ENCODE results near the gene CASP5.
"Not testable (repeated sequence)": the region's sequence is repeated elsewhere in the genome, so short reads cannot be mapped to it uniquely, and the experiment has no call there.

CASP5 gene

DNA sequence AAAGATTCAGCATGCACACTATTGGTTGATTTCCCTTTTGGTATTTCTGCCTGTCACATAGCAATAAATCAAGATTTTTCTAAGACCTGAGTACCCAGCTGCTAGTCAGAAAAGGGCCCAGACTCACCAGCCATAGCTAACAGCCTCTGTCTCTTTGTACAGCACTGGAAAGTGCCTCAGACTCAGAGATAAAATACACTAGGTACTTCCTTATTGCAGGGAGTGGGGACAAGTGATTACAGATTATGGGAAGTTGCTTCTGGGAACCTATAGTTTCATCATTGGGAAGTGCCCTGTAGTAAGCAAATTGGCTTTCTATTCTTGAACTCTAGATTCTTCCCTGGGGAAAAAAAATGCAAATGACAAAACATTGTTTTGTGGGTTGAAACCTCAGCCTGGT is at the start of gene CASP5:
Gene CASP5, minus strand, starts transcription at position 166 of the 400 bp plus-strand sequence. Its CDS starts 32 bp downstream, at position 134.
- DNase-seq (ENCODE audit: low read depth): no peak

DNA sequence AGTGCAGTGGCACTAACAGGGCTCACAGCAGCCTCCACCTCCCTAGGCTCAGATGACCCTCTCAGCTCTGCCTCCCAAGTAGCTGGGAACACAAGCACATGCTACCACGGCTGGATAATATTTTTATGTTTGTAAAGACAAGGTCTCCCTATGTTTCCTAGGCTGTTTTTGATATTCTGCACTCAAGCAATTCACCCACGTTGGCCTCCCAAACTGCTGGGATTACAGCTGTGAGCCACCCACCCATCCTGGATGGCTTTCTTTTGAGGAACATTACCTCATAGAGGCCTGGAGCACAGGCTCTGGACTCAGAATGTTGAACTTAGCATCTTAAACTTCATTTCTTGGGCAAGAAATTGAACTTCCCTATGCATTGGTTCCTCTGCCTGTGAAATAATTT is 49.1 kb upstream of the CASP5 start:
- not testable (repeated sequence) for DNase-seq (ENCODE audit: low read depth)

DNA sequence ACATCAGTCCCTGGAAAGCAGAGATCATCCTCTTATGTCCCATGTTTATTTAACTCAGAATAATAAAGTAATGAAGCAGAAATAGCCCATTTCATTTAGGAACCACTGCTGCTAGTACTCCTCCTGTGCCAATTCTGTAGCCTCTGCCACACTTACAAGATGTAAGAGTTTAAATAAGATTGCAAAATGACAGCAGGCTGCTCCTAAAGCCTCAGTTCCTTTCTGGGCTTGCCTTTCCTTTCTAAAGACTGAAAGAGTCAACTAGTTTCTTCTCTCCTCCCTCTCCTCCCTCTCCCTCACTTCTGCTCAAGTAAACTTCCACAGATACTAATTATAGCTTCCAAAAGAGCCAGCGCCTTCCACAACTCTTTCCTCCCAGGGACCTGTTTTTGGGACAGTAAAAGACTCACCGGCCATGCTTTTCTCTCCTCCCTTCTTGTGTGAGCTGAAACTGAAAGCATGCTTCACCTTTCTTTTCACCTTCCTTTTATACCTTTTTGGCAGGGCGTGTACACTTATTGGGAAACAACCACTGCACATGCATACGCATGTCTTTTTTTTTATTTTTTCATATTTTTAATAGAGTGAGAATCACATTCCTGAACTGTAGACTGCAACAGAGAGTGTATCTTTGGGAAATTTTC is 48.2 kb upstream of the CASP5 start:
- DNase-seq (ENCODE audit: low read depth): no peak

GRCh38 chr11:105070306-105070705 is 47.3 kb upstream of the CASP5 start:
- DNase-seq (ENCODE audit: low read depth): no peak

DNA sequence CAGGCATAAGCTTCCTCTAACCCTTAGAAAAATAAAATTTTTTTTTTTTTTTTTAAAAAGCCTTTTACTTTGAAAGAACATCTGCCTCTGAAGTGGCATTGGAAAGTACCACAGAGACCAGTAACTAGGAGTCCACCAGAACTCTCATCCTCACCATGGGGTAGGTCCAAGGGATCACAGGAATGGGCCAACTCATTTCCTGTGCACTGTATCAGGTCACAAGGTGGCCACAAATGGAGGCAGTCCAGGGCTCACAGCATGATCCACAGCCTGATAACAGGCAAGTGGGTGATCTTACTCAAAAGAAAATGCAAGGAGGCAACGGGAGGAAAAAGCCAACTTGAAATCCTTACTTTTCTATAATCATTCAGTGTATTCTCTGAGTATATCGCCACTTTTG is 46.8 kb upstream of the CASP5 start:
- not testable (repeated sequence) for DNase-seq (ENCODE audit: low read depth)

GRCh38 chr11:105063245-105063941 is 40.4 kb upstream of the CASP5 start:
- DNase-seq (ENCODE audit: low read depth): not testable (repeated sequence)

- no peak for DNase-seq (ENCODE audit: low read depth)
These were observed 34.5 kb upstream of the CASP5 start for GRCh38 chr11:105057432-105057831.

DNA sequence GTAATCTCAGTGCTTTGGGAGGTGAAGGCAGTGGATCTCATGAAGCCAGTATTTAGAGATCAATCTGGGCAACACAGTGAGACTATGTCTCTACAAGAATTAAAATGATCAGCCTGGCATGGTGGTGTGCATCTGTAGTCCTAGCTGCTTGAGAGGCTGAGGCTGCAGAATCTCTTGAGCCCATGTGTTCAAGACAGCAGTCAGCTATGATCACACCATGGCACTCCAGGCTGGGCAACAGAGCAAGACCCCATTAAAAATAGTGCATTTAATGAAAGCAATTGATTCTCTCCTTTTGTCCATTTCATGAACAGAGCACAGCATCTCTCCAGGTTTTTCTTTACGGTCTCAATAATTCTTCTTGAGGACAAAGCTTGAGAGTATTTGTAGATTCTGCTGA is 33.5 kb upstream of the CASP5 start:
- no peak for DNase-seq (ENCODE audit: low read depth)

DNA sequence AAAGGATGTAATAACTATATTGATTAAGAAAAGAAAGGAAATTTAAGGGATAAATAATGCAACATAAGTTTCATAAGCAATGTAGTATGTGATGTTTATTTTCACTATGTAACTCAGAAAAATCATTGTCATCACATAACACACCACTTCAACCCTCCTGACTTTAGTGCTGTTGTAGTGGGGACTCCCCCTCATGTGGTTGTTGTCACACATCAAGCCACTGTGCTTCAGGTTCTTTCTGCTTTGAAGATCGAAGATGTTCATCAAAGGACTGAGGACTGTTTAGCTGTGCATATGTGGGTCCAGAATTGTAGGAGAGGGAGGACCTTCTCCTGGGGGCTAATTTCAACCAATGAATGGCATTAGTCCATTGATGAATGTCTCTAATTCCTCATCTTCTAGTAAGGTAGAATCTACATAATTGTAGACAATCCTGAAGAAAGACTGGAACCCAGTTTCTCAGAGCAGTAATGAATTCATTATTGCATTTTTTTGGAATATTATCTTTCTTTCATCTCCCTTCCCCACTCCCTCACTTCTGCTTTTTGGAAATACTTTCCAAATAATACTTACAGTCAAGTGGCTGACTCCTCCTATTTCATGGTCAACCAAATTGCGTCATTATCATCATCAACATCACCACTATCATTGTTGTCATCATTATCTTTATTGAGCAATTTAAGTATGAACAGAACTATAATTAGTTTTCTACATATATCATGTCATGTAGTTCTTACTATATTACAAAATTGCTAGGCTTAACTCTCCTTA is 31.9 kb upstream of the CASP5 start:
- no peak for DNase-seq (ENCODE audit: low read depth)

- no peak for DNase-seq (ENCODE audit: low read depth)
These were observed 29.5 kb upstream of the CASP5 start for GRCh38 chr11:105052487-105052886.

DNA sequence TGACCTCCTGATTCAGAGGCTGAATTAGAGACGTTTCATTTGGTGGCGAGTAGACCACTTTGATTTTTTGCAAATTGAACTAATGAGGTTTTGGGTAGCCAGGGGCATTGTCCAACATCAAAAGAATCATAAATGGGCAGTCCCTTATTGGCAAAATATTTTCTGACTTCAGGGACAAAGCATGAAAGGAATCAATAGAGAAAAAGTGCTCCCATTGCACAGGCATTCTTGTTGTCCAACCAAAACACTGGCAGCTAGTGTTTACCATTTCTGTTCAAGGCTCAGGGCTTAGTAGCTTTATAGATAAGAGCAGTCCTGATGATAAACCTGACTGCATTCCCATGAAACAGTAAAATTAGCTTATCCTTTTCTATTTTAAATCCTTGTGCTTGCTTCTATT is 28.6 kb upstream of the CASP5 start:
- DNase-seq (ENCODE audit: low read depth): no peak

GRCh38 chr11:105049481-105049880 is 26.5 kb upstream of the CASP5 start:
- no peak for DNase-seq (ENCODE audit: low read depth)

GRCh38 chr11:105046898-105047579 is 24.1 kb upstream of the CASP5 start:
- DNase-seq (ENCODE audit: low read depth): no peak

- DNase-seq (ENCODE audit: low read depth): no peak
These were observed 22.8 kb upstream of the CASP5 start for GRCh38 chr11:105045676-105046296.

GRCh38 chr11:105044557-105045524 is 21.9 kb upstream of the CASP5 start, which contains the start of gene CARD16:
TSS of gene CARD16 (minus strand) at chr11:105045335. CDS start at chr11:105045297, 38 bp downstream.
- peak; percentile 8 for DNase-seq (ENCODE audit: low read depth)

GRCh38 chr11:105042178-105042577 is 19.2 kb upstream of the CASP5 start:
- DNase-seq (ENCODE audit: low read depth): no peak

- DNase-seq (ENCODE audit: low read depth): no peak
These were observed 17.7 kb upstream of the CASP5 start for GRCh38 chr11:105040703-105041102.

- no peak for DNase-seq (ENCODE audit: low read depth)
These were observed 12.0 kb upstream of the CASP5 start, which contains the start of gene CASP1 for GRCh38 chr11:105034813-105035620. TSS of gene CASP1 (minus strand) at chr11:105035144. CDS start at chr11:105035113, 31 bp downstream.

DNA sequence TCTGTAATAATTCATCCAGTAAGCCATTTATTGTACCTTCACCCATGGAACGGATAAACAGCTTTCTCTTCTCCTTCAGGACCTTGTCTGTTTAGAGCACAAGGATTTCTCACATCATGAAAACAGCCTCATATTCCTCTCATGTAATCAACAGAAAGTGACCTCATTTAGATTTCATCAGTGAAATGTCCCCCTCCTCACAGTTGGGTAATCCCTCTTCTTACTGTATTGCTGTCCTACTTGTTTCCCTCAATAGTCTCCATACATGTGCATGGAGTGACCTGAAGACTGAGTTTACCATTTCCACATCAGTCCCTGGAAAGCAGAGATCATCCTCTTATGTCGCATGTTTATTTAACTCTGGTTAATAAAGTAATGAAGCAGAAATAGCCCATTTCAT is 11.4 kb upstream of the CASP5 start:
- DNase-seq (ENCODE audit: low read depth): not testable (repeated sequence)

GRCh38 chr11:105033781-105034180 is 10.8 kb upstream of the CASP5 start:
- DNase-seq (ENCODE audit: low read depth): no peak
